Liver (tissue), 9 donors: ENCODE measurements around the gene ENTPD7. TPM values are rescaled to one million over a fixed set of nuclear protein-coding genes. Genes with fewer than 3 reads are reported as not detected.

Source experiments
- DNase-seq: peaks from one replicate; pipeline ENCODE4 v3.0.0-alpha.2; 2017; ENCODE audit warnings: low spot score
- H3K27ac ChIP-seq, 2 donors: one replicate each; pipeline ENCODE4 v1.7.0; 2013; ENCODE audit warnings: inconsistent platforms in 2 of 2, low read length in 2 of 2, control low read depth in 1 of 2, low read depth in 1 of 2, mild to moderate bottlenecking in 1 of 2
- H3K27me3 ChIP-seq, 4 donors: one replicate each; pipeline versions ENCODE4 v1.6.1 to v1.7.0; 2013; ENCODE audit warnings: low read length in 3 of 4, inconsistent platforms in 1 of 4, mild to moderate bottlenecking in 1 of 4, moderate library complexity in 1 of 4; ENCODE audit not compliant: control insufficient read depth in 4 of 4, insufficient read depth in 4 of 4
- H3K36me3 ChIP-seq, 4 donors: one replicate each; pipeline versions ENCODE4 v1.6.1 to v1.7.0; 2013; ENCODE audit warnings: low read length in 3 of 4, mild to moderate bottlenecking in 3 of 4, low read depth in 1 of 4, moderate library complexity in 1 of 4; ENCODE audit not compliant: control insufficient read depth in 4 of 4, insufficient read depth in 3 of 4
- H3K4me1 ChIP-seq, 4 donors: one replicate each; pipeline versions ENCODE4 v1.6.1 to v1.7.0; 2013; ENCODE audit warnings: low read length in 3 of 4, mild to moderate bottlenecking in 3 of 4, moderate library complexity in 1 of 4; ENCODE audit not compliant: control insufficient read depth in 4 of 4, insufficient read depth in 4 of 4
- H3K4me3 ChIP-seq, 3 donors: one replicate each; pipeline versions ENCODE4 v1.6.1 to v1.7.0; 2013; ENCODE audit warnings: low read length in 3 of 3, control low read depth in 1 of 3, low read depth in 1 of 3, mild to moderate bottlenecking in 1 of 3
- H3K9ac ChIP-seq, 2 donors: one replicate each; pipeline ENCODE4 v1.7.0; 2013; ENCODE audit warnings: low read length in 2 of 2, mild to moderate bottlenecking in 2 of 2, moderate library complexity in 2 of 2, control low read depth in 1 of 2, low read depth in 1 of 2
- H3K9me3 ChIP-seq, 4 donors: one replicate each; pipeline versions ENCODE4 v1.6.1 to v1.7.0; 2013; ENCODE audit warnings: low read length in 3 of 4; ENCODE audit not compliant: control insufficient read depth in 4 of 4
- ATF3 ChIP-seq: IDR thresholded peaks from 2 replicates; pipeline ENCODE4 v1.6.1; 2016; ENCODE audit warnings: antibody characterized with exemption
- CTCF ChIP-seq: fragments of 150-350 bp; IDR thresholded peaks from 2 replicates; pipeline ENCODE4 v1.5.1; 2017; ENCODE audit warnings: improper control_type of control experiment, low read depth, low read length; ENCODE audit not compliant: missing input control
- EGR1 ChIP-seq, 2 donors: IDR thresholded peaks; 2 replicates each; pipeline ENCODE4 v1.6.1; 2016 to 2018; ENCODE audit warnings: antibody characterized with exemption in 2 of 2, low read depth in 2 of 2
- FOXA1 ChIP-seq: IDR thresholded peaks from 2 replicates; pipeline ENCODE4 v1.6.1; 2016; ENCODE audit warnings: antibody characterized with exemption
- FOXA2 ChIP-seq: IDR thresholded peaks from 2 replicates; pipeline ENCODE4 v1.6.1; 2016; ENCODE audit warnings: antibody characterized with exemption
- GABPA ChIP-seq, 2 donors: IDR thresholded peaks in 1 of 2; conservative IDR thresholded peaks in 1 of 2; 2 replicates each; pipeline ENCODE4 v1.6.1; 2016; ENCODE audit warnings: antibody characterized with exemption in 2 of 2, mild to moderate bottlenecking in 1 of 2, moderate library complexity in 1 of 2
- HNF4A ChIP-seq, 2 donors: conservative IDR thresholded peaks; 2 replicates each; pipeline ENCODE4 v1.6.1; 2016; ENCODE audit warnings: antibody characterized with exemption in 2 of 2, mild to moderate bottlenecking in 2 of 2
- HNF4G ChIP-seq: IDR thresholded peaks from 2 replicates; pipeline ENCODE4 v1.6.1; 2016; ENCODE audit warnings: antibody characterized with exemption
- JUND ChIP-seq, 2 donors: IDR thresholded peaks; 2 replicates each; pipeline ENCODE4 v1.6.1; 2016; ENCODE audit warnings: antibody characterized with exemption in 2 of 2
- NR2F2 ChIP-seq: IDR thresholded peaks from 2 replicates; pipeline ENCODE4 v1.6.1; 2016; ENCODE audit warnings: antibody characterized with exemption
- RAD21 ChIP-seq, 2 donors: IDR thresholded peaks; 2 replicates each; pipeline ENCODE4 v1.6.1; 2016; ENCODE audit warnings: antibody characterized with exemption in 2 of 2, mild to moderate bottlenecking in 2 of 2
- RXRA ChIP-seq, 2 donors: IDR thresholded peaks; 2 replicates each; pipeline ENCODE4 v1.6.1; 2017 to 2018; ENCODE audit warnings: antibody characterized with exemption in 2 of 2, mild to moderate bottlenecking in 1 of 2
- SP1 ChIP-seq: IDR thresholded peaks from 2 replicates; pipeline ENCODE4 v1.6.1; 2018; ENCODE audit warnings: antibody characterized with exemption, mild to moderate bottlenecking
- TAF1 ChIP-seq: conservative IDR thresholded peaks from 2 replicates; pipeline ENCODE4 v1.6.1; 2016; ENCODE audit warnings: antibody characterized with exemption, mild to moderate bottlenecking
- YY1 ChIP-seq: IDR thresholded peaks from 2 replicates; pipeline ENCODE4 v1.6.1; 2016; ENCODE audit warnings: antibody characterized with exemption, mild to moderate bottlenecking
- WGBS: extraction: QIAGEN DNeasy Blood & Tissue Kit; methylation state at CpG from one replicate; pipeline ENCODE4 v1.1.7; 2013; 5-methylcytosine and 5-hydroxymethylcytosine counted together
- polyA plus RNA-seq, 2 donors: library from polyadenylated mRNA; stranded (reverse) in 1 of 2; unstranded in 1 of 2; fragments of 200-250 nt in 1 of 2; fragments of >200 nt in 1 of 2; fragmentation: Nextera tagmentation in 1 of 2; extraction: Ambion mirVana in 1 of 2; gene quantifications; one replicate each; pipeline versions ENCODE4 v1.2.1 to v1.2.3, GENCODE V29; 2013 to 2015
- total RNA-seq, 2 donors: library from RNA; depleted of rRNA; stranded (reverse); fragments of >200 nt; gene quantifications; one replicate each; pipeline ENCODE4 v1.2.3, GENCODE V29; 2014
- TF ChIP-seq, protein P1 (sequence below): IDR thresholded peaks from 2 replicates; pipeline ENCODE4 v1.6.1; 2016; ENCODE audit warnings: antibody characterized with exemption, mild to moderate bottlenecking
- TF ChIP-seq, protein P2 (sequence below): IDR thresholded peaks from 2 replicates; pipeline ENCODE4 v1.6.1; 2016; ENCODE audit warnings: antibody characterized with exemption
- TF ChIP-seq, protein P3 (sequence below): IDR thresholded peaks from 2 replicates; pipeline ENCODE4 v1.6.1; 2016; ENCODE audit warnings: antibody characterized with exemption
- donor health status: healthy.
- donor health status: healthy.
- donor health status: healthy.
- donor health status: healthy.
- donor health status: healthy.

Gene ENTPD7
- total and polyA plus RNA-seq, 4 donors, result 2.0 to 27.2 (median 12.1) TPM

- no peak for DNase-seq
- Histone ChIP-seq H3K9me3 (no peaks in the 10 kb centered on the region), H3K36me3 (no peaks in the 10 kb centered on the region), H3K9ac (peak overlapping the region in 1 of 2 donors; percentile 13), H3K27me3 (no peaks in the 10 kb centered on the region), H3K4me3 (no peak overlapping the region), H3K4me1 (no peaks in the 10 kb centered on the region), H3K27ac (no peak overlapping the region)
- TF ChIP-seq RXRA (IDR thresholded peaks at IDR 0.05) (no peak), JUND (IDR thresholded peaks at IDR 0.05) (no peak)
These were observed 28.3 kb upstream of the ENTPD7 start for GRCh38 chr10:99630991-99631390.

DNA sequence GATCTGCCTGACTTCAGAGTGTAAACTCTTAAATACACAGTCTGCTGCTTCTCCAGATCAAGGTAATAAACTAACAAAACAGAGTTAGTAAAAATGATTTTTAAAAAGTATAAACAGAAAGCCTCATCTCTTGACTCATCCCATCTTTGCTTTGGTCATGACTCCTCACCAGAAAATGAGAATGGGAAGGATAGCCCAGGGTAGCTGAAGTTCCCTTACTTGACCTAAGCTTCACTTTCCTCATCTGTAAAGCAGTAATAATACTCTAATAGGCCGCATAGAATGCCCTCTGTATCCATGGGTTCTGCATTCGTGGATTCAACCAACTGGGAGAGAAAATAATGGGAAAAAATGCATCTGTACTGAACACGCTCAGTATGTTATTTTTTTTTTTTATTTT is 27.8 kb upstream of the ENTPD7 start:
- Histone ChIP-seq H3K4me1 (no peaks in the 10 kb centered on the region), H3K27me3 (no peaks in the 10 kb centered on the region), H3K9me3 (no peaks in the 10 kb centered on the region), H3K36me3 (no peaks in the 10 kb centered on the region), H3K27ac (no peak overlapping the region), H3K4me3 (no peak overlapping the region), H3K9ac (no peak overlapping the region)
- no peak for DNase-seq
- WGBS, result 93% methylated on average over 3 of the region's 3 CpGs
- no peak for TF ChIP-seq FOXA1
- no peak for TF ChIP-seq RXRA (IDR thresholded peaks at IDR 0.05)
- TF ChIP-seq CTCF, result no peak
- no peak for TF ChIP-seq JUND (IDR thresholded peaks at IDR 0.05)
- TF ChIP-seq, protein P1, sequence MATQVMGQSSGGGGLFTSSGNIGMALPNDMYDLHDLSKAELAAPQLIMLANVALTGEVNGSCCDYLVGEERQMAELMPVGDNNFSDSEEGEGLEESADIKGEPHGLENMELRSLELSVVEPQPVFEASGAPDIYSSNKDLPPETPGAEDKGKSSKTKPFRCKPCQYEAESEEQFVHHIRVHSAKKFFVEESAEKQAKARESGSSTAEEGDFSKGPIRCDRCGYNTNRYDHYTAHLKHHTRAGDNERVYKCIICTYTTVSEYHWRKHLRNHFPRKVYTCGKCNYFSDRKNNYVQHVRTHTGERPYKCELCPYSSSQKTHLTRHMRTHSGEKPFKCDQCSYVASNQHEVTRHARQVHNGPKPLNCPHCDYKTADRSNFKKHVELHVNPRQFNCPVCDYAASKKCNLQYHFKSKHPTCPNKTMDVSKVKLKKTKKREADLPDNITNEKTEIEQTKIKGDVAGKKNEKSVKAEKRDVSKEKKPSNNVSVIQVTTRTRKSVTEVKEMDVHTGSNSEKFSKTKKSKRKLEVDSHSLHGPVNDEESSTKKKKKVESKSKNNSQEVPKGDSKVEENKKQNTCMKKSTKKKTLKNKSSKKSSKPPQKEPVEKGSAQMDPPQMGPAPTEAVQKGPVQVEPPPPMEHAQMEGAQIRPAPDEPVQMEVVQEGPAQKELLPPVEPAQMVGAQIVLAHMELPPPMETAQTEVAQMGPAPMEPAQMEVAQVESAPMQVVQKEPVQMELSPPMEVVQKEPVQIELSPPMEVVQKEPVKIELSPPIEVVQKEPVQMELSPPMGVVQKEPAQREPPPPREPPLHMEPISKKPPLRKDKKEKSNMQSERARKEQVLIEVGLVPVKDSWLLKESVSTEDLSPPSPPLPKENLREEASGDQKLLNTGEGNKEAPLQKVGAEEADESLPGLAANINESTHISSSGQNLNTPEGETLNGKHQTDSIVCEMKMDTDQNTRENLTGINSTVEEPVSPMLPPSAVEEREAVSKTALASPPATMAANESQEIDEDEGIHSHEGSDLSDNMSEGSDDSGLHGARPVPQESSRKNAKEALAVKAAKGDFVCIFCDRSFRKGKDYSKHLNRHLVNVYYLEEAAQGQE, result no peak
- TF ChIP-seq HNF4G, result no peak
- TF ChIP-seq, protein P2, sequence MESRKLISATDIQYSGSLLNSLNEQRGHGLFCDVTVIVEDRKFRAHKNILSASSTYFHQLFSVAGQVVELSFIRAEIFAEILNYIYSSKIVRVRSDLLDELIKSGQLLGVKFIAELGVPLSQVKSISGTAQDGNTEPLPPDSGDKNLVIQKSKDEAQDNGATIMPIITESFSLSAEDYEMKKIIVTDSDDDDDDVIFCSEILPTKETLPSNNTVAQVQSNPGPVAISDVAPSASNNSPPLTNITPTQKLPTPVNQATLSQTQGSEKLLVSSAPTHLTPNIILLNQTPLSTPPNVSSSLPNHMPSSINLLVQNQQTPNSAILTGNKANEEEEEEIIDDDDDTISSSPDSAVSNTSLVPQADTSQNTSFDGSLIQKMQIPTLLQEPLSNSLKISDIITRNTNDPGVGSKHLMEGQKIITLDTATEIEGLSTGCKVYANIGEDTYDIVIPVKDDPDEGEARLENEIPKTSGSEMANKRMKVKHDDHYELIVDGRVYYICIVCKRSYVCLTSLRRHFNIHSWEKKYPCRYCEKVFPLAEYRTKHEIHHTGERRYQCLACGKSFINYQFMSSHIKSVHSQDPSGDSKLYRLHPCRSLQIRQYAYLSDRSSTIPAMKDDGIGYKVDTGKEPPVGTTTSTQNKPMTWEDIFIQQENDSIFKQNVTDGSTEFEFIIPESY, result no peak
- TF ChIP-seq HNF4A (conservative IDR thresholded peaks at IDR 0.05), result no peak
- TF ChIP-seq TAF1, result no peak
- TF ChIP-seq, protein P3, sequence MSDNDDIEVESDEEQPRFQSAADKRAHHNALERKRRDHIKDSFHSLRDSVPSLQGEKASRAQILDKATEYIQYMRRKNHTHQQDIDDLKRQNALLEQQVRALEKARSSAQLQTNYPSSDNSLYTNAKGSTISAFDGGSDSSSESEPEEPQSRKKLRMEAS, result no peak
- no peak for TF ChIP-seq YY1
- TF ChIP-seq EGR1 (IDR thresholded peaks at IDR 0.05; ENCODE audit: low read depth in 2 of 2), result no peak
- no peak for TF ChIP-seq RAD21 (IDR thresholded peaks at IDR 0.05)
- no peak for TF ChIP-seq FOXA2
- TF ChIP-seq ATF3, result no peak
- no peak for TF ChIP-seq NR2F2
- TF ChIP-seq GABPA (IDR thresholded peaks at IDR 0.05 in 1 of 2, conservative IDR thresholded peaks at IDR 0.05 in 1 of 2), result no peak
- no peak for TF ChIP-seq SP1
